Stimulated activated CD8-positive, alpha-beta memory T cell treated with anti-CD3 and anti-CD28 coated beads, Interleukin-7, amount 100 ng/mL, for 24 hours (primary cell): Measurements from ENCODE around the gene SPECC1.

Source experiments
- DNase-seq: peaks from one replicate; pipeline ENCODE4 v3.0.0-alpha.2; 2020; ENCODE audit warnings: low read depth

SPECC1 gene

DNA sequence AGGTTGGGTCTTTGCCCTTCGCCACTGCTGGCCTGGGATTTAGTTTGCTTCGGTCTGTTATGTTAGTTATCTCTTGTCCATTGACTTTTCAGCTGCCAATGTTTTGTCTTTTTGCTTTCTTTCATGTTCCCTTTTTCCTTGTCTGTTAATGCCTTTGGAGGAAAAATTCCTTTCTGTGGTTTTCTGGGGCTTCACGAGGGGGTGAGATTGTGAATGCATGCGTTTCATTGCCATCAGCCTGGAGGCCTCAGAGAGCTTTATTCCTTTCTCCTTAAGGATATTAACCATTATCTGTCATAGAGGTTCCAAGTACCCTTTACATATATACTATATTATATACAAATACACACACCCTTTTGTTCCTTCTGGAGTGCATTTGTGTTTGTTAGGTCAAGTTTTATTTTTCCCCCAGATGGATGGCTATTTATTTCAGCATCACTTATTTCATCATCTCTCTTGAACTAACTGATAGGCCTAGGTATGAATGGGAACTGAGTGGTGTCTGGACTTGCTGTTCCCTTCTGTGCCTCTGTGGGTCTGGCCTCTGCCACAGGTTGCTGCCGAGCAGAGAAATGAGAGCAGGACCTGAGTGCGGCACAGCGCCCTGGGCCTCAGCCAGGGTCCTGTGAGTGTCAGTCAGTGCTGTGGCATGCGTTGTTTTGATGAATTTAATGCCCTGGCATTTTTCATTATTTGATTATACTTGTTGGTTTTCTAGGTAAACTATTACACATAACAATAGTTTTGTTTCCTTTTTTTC is 264.8 kb downstream of the SPECC1 start:
- DNase-seq, result no peak

DNA sequence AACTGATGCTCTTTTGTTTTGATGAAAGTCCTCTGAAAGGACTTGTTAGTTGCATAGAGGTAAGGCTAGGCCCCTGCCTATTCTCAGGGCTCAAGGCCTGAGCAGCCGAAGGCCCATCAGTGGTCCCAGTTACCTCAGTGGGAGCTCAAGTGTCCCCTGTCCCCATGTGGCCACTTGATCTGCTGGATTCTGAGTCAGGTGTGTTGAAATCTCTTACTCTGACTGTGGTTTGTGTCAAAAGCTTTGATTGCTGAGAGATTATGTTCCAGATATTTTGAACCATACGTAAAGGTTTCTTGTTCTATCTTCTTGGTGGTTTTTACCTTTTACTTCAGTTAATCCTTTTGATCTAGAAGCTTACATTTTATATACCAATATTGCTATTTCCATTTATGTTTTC is 266.5 kb downstream of the SPECC1 start:
- DNase-seq, result no peak

GRCh38 chr17:20276421-20276820 is 267.3 kb downstream of the SPECC1 start:
- no peak for DNase-seq

DNA sequence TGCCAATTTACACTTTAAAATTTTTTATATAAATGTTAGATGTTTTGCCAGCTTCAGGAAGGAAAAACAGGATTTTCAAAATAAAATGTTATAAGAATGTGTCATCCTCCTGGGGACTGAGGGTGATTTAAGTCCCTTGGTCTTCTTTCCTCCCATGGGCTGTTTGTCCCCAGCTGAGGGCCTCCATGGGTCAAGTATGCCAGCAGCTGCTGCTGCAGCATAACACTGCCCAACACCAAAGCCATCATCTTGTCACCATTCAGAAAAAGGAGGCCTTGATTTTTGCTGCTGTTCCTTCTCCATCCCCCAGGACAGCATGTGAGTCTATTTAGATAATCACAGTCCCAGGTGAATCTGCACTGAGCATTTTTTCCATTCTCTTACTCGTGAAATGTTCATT is 269.6 kb downstream of the SPECC1 start:
- DNase-seq, result no peak

- DNase-seq, result no peak
These were observed 270.5 kb downstream of the SPECC1 start for GRCh38 chr17:20279631-20280030.

- no peak for DNase-seq
These were observed 270.9 kb downstream of the SPECC1 start for GRCh38 chr17:20280051-20280450.

- no peak for DNase-seq
These were observed 271.7 kb downstream of the SPECC1 start for GRCh38 chr17:20280851-20281250.

- DNase-seq, result no peak
These were observed 272.7 kb downstream of the SPECC1 start for GRCh38 chr17:20281860-20282259.

- no peak for DNase-seq
These were observed 273.6 kb downstream of the SPECC1 start for GRCh38 chr17:20282526-20283308.

DNA sequence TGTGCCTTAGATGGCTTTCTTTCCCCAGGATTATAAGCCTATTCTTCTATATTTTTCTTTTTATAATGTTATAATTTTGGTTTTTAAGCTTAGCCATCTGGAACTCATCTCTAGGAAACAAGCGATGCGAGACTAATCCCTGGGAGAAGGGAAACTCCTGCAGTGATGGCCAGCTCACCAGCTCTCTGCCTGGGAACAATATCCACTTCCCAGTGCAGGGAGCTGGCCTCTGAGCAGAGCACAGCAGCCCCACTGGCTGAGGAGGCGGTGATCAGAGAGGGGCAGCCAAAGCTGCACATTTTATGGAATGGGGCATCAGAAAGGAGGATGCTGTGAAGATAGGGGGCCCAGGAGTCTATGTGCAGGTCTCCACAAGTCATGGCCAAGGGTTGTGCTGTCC is 274.9 kb downstream of the SPECC1 start:
- DNase-seq, result no peak

GRCh38 chr17:20284570-20285295 is 275.6 kb downstream of the SPECC1 start:
- DNase-seq, result no peak

- DNase-seq, result no peak
These were observed 280.8 kb downstream of the SPECC1 start for GRCh38 chr17:20289984-20290383.

- no peak for DNase-seq
These were observed 282.7 kb downstream of the SPECC1 start for GRCh38 chr17:20291853-20292252.

DNA sequence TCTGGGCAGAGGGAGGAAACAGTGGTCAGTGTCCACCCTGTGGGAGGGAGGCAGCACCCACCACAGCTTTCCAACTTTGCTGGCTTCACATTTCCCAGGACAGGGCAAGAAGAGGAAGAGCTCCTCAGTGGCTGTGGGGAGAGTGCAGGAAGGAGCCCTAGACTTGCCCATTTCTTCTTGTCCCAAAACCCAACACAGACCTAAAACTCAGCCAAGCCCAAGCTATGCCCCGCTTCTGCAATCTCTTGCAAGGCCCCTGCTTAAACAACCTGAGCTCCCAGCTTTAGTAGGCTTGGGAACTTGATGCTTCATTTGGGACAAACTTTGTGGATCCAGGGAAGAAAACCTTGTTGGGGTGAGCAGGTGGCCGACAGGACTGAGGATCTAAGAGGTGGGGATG is 284.3 kb downstream of the SPECC1 start:
- DNase-seq, result no peak

DNA sequence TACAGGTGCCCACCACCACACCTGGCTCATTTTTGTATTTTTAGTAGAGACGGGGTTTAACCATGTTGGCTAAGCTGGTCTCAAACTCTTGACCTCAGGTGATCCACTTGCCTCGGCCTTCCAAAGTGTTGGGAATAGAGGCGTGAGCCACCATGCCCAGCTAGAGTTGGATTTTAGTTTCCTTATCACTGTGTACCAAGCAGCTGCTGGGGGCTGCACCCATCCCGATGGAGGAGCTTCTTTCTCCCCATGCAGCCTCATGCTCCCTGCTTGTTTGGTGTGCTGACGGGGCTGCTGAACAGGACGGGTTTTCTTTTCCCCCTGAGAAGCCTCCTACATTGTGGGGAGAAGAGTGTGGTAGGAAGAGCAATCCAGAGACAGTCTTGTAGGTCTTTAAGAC is 285.0 kb downstream of the SPECC1 start:
- no peak for DNase-seq

DNA sequence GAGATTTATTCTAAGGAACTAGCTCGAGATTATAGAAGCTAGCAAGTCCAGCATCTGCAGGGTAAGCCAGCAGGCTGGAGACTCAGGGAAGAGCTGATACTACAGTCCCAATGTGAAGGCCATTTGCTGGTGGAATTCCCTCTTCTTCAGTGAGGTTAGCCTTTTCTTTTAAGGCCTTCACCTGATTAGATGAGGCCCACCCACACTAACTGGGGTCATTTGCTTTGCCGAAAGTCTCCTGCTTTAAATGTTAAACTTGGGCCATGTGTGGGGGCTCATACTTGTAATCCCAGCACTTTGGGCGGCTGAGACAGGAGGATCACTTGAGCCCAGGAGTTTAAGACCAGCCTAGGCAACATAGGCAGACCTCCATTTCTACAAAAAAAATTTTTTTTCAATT is 289.9 kb downstream of the SPECC1 start:
- DNase-seq, result no peak

DNA sequence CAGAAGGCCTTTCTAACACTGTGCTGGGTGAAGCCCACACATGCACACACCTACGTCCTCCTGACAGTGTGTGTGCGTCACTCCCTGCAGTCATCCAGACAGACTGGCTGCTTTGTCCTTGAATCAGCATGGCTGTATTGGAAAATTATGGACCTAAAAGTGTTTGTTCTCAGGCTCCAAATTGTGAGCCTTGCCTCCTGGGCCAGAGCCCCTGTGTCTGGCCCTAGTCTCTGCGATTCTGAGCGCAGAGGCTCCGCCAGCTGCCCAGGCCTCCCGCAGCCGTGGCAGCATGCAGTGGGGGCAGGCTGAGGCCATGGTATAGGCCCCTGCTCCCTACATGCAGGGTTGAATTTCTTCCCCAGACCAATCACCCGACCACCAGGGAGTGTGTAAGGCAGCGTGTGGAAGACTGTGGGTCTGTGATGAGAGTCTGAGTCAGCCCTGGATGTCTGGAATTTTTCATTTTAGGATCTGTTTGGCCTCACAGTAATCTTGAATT is 291.3 kb downstream of the SPECC1 start:
- no peak for DNase-seq

GRCh38 chr17:20302246-20302917 is 293.2 kb downstream of the SPECC1 start:
- DNase-seq, result no peak

DNA sequence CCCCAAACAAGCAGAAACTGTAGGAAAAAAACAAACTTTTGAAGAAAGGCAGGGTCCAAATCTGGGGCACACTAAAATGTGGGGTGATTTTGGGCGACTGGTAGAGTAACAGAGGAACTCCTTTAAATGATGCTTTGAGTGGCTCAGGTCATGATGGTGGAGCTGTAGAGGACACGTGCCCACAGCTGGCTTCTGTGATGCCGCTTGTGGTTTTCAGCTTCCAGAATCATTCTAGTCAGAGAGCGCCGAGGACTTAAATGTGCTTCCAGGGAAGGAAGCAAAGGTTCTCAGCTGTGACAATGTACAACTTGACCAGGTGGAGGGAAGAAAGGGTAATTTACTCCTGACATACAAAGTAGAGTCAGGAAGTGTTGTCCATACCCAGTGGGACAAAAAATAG is 295.8 kb downstream of the SPECC1 start:
- DNase-seq, result no peak

DNA sequence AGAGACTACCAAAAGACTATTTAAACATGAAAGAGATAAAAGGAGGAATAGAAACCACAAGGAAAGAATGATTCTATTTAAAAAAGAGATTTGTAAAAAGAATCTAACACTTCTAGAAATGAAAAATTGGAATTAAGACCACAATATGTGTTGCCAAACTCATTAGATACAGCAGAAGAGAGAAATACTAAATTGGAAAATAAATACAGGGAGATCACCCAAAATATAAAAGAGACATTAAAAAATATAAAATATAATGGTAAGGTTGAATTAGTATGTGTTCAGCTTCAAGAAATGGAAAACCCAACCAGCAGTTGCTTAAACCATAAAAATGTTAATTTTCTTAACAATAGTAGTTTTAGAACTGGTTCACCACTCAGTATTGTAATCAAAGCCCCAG is 297.8 kb downstream of the SPECC1 start:
- no peak for DNase-seq

DNA sequence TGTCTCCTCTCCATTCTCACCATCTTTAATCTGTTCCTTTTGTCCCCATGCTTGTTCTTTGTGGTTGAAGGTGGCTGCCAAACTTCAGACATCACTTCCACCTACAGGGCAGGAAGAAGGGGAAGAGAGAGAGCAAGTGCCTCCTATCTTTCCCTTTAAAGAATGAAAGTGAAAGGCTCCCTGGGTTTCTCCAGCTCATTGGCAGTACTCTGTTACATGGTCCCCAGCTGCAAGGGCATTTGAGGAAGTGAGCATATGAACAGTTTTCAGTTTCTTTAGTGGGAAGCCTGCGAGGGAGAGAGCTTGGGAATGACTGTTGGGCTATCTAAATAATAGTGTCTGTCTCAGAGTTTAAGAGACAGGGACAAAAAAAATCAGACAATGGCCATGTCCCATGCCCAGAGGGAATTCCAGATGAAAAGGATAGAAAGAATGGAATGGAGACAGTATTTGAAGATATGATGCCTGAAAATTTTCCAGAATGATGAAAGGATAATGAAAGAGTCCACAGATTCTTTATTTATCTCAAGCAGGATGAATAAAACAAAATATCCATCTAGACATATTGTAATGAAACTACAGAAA is 298.3 kb downstream of the SPECC1 start:
- DNase-seq, result no peak

DNA sequence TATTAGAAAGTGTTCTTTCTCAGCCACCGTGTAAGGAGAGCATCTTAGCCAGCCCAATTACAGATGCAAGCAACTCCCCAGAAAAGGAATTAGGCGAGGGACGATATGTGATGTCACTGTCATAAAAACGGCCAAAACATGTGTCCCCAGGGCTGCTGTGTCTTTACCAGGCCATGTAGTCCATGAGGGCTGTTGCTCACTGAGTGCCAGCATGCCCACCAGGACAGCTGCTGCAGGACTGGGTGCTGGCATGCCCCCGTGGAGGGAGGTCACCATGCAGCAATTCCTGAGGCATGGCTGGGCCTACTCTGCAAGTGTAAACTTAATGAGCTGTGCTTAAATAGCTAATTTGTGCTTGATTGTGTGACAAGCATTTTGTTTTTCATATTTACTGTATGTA is 301.3 kb downstream of the SPECC1 start:
- no peak for DNase-seq
